ENCODE data around the gene COX11. TPM values are rescaled to one million over a fixed set of nuclear protein-coding genes. Genes with fewer than 3 reads are reported as not detected.

Gene COX11
- polyA plus RNA-seq, 1 of the 3 experiments (the other 2 are of a cell fraction), result 85.8 TPM

- Histone ChIP-seq H2AFZ (ENCODE audit: low read depth) (no peak overlapping the region), H3K4me1 (ENCODE audit: control insufficient read depth in 1 of 2, insufficient read depth in 2 of 2, low read depth in 1 of 2, low read length in 1 of 2) (peaks cover 0 to 7% of the 10 kb centered on the region in 2 experiments; a peak in 3 of 4 replicates), H3K9me3 (no peaks in the 10 kb centered on the region), H3F3A (replicated peaks; ENCODE audit: insufficient read depth) (peaks cover 4% of the 10 kb centered on the region), H3K4me3 (ENCODE audit: low read depth in 2 of 2, low read length in 1 of 2) (no peak overlapping the region), H3K9ac (no peak overlapping the region), H4K20me1 (ENCODE audit: insufficient read depth) (no peaks in the 10 kb centered on the region), H3K4me2 (no peak overlapping the region), H3K79me2 (ENCODE audit: insufficient read depth) (no peaks in the 10 kb centered on the region; the same call in 1 of the 2 replicates), H3K27ac (ENCODE audit: low read depth in 2 of 2, low read length in 1 of 2) (no peak overlapping the region), H3K9me2 (no peaks in the 10 kb centered on the region), H3K36me3 (replicated peaks in 1 of 2; ENCODE audit: control insufficient read depth in 1 of 2, insufficient read depth in 2 of 2, low read length in 1 of 2) (peaks cover 0 to 24% of the 10 kb centered on the region in 2 experiments), H3K27me3 (ENCODE audit: insufficient read depth) (no peaks in the 10 kb centered on the region)
- TF ChIP-seq FOSL2 (IDR thresholded peaks at IDR 0.05; ENCODE audit: borderline replicate concordance, low read depth) (no peak), MXI1 (IDR thresholded peaks at IDR 0.05; ENCODE audit: low read depth, low read length) (no peak)
- ChIA-PET POLR2A (no interaction called here), CTCF (interaction anchor here (0.6 to 6.1 kb wide), 8 partner anchors 10 to 537 kb away, joined by 3 to 90 read pairs (median 4); no protein-coding TSS in a partner anchor)
- DNase-seq, result no peak
- over 99% methylated on average over 4 of the region's 4 CpGs for WGBS (ENCODE audit: low lambda C conversion rate)
These were observed 21.7 kb upstream of the COX11 start for GRCh38 chr17:54990118-54990517.

- ChIA-PET CTCF (interaction anchor here (0.9 to 3.1 kb wide), 8 partner anchors 8 to 529 kb away, joined by 3 to 16 read pairs (median 4); no protein-coding TSS in a partner anchor), POLR2A (no interaction called here)
- Histone ChIP-seq H3K36me3 (replicated peaks in 1 of 2; ENCODE audit: control insufficient read depth in 1 of 2, insufficient read depth in 2 of 2, low read length in 1 of 2) (peaks cover 9 to 17% of the 10 kb centered on the region in 2 experiments), H3K9me2 (no peaks in the 10 kb centered on the region), H3K4me1 (ENCODE audit: control insufficient read depth in 1 of 2, insufficient read depth in 2 of 2, low read depth in 1 of 2, low read length in 1 of 2) (peaks cover 0 to 15% of the 10 kb centered on the region in 2 experiments; a peak in 3 of 4 replicates), H4K20me1 (ENCODE audit: insufficient read depth) (no peaks in the 10 kb centered on the region), H3F3A (replicated peaks; ENCODE audit: insufficient read depth) (peaks cover 12% of the 10 kb centered on the region), H3K27me3 (ENCODE audit: insufficient read depth) (no peaks in the 10 kb centered on the region), H3K4me2 (peak overlapping the region; percentile 20; the same call in 1 of the 2 replicates), H3K27ac (ENCODE audit: low read depth in 2 of 2, low read length in 1 of 2) (peak overlapping the region in 1 of 2 experiments; percentile 11; a peak in 1 of 4 replicates), H2AFZ (ENCODE audit: low read depth) (peak overlapping the region; percentile 40; the same call in 1 of the 2 replicates), H3K9me3 (peaks cover 2% of the 10 kb centered on the region; the same call in 1 of the 2 replicates), H3K9ac (no peak overlapping the region), H3K4me3 (ENCODE audit: low read depth in 2 of 2, low read length in 1 of 2) (no peak overlapping the region), H3K79me2 (ENCODE audit: insufficient read depth) (peaks cover 8% of the 10 kb centered on the region; the same call in 1 of the 2 replicates)
- DNase-seq, result no peak
- TF ChIP-seq NFIC (IDR thresholded peaks at IDR 0.05; ENCODE audit: borderline replicate concordance) (no peak), GATA2 (CRISPR knock-in tag; IDR thresholded peaks at IDR 0.05) (no peak), SMC3 (IDR thresholded peaks at IDR 0.05; ENCODE audit: low read depth, low read length) (no peak), TCF12 (IDR thresholded peaks at IDR 0.05) (no peak), FOXM1 (IDR thresholded peaks at IDR 0.05; ENCODE audit: low read depth) (no peak), MXI1 (IDR thresholded peaks at IDR 0.05; ENCODE audit: low read depth, low read length) (no peak), JUND (IDR thresholded peaks at IDR 0.05) (no peak), NRF1 (IDR thresholded peaks at IDR 0.05; ENCODE audit: low read depth, low read length) (no peak), GABPA (IDR thresholded peaks at IDR 0.05; ENCODE audit: low read depth) (no peak), SIN3A (IDR thresholded peaks at IDR 0.05; ENCODE audit: borderline replicate concordance, low read depth, low read length) (no peak), EP300 (IDR thresholded peaks at IDR 0.05; ENCODE audit: borderline replicate concordance in 1 of 2, low read depth in 1 of 2, low read length in 1 of 2) (no peak), MEF2A (IDR thresholded peaks at IDR 0.05; ENCODE audit: borderline replicate concordance, low read depth) (no peak), FOXJ3 (CRISPR knock-in tag; IDR thresholded peaks at IDR 0.05) (no peak), USF2 (IDR thresholded peaks at IDR 0.05; ENCODE audit: borderline replicate concordance, low read depth, low read length) (no peak), POLR2AphosphoS5 (IDR thresholded peaks at IDR 0.05; ENCODE audit: low read depth, low read length) (no peak), RCOR1 (IDR thresholded peaks at IDR 0.05; ENCODE audit: low read length) (no peak)
- TF ChIP-seq, protein P1, sequence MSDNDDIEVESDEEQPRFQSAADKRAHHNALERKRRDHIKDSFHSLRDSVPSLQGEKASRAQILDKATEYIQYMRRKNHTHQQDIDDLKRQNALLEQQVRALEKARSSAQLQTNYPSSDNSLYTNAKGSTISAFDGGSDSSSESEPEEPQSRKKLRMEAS (IDR thresholded peaks at IDR 0.05; ENCODE audit: low read depth), result no peak
- TF ChIP-seq, protein P2, sequence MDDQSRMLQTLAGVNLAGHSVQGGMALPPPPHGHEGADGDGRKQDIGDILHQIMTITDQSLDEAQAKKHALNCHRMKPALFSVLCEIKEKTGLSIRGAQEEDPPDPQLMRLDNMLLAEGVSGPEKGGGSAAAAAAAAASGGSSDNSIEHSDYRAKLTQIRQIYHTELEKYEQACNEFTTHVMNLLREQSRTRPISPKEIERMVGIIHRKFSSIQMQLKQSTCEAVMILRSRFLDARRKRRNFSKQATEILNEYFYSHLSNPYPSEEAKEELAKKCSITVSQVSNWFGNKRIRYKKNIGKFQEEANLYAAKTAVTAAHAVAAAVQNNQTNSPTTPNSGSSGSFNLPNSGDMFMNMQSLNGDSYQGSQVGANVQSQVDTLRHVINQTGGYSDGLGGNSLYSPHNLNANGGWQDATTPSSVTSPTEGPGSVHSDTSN (IDR thresholded peaks at IDR 0.05), result no peak
- 64% methylated on average over 1 of the region's 1 CpG for WGBS (ENCODE audit: low lambda C conversion rate)
These were observed 17.0 kb upstream of the COX11 start for GRCh38 chr17:54985476-54985875.

All from SK-N-SH (cell line).